ENCODE data around the gene TIMP3.

The TIMP3 gene

GRCh38 chr22:32888976-32889375 is 87.5 kb downstream of the TIMP3 start:
- DNase-seq: no peak

DNA sequence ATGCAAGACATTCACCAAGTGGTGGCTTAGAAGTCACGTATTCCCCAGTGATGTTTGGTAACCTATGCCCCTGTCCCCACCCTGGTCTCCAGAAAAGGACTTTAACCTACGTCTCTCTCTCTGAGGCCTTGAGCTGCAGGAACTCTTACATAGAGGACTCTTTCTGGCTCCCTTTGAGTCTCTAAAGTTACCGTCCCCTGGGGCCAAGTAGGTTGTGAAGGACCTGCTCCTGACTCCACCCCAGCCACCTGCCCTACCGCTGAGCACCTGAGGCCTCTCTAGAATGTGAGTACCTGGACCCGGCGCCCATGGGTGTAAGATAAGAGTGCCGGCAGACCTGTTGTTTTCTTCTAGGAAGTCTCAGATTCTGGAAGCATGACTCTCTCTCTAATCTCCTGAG is 95.4 kb downstream of the TIMP3 start:
- no peak for DNase-seq

GRCh38 chr22:32897400-32897799 is 95.9 kb downstream of the TIMP3 start:
- DNase-seq: no peak

DNA sequence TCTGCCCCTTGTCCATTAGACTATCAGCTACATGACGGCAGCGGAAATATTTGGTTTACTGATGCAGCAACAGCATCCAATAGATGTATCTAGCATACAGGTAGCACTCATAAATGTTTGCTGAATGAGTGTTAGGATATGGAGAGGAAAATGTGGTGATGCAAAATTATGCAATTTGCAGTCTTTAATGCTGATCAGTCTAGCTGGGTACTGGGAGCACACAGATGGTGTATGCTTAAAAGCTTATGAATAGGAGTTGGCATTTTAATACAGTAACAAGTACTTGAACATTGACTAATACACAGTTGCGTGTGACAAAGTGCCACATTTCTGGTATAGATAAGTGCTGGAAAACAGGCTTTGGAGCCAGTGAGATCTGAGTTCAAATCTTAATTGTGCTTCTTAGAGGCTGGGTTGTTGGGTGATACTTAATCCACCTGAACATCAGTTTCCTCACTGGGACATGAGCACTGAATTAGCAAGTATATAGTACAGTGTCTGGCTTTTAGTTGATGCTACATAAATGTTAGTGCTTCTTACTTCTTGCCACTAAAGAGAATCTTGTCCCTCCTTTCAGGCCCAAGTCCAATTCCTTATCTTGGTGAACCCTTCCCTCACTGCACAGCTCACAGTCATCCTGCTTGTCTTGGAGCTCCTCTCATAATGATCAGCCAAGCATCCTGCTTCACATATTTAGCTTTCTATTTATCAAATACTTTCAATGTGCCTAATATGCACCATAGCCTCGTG is 99.6 kb downstream of the TIMP3 start:
- no peak for DNase-seq

- DNase-seq: no peak
Measured at GRCh38 chr22:32901925-32902324, 100.4 kb downstream of the TIMP3 start.

DNA sequence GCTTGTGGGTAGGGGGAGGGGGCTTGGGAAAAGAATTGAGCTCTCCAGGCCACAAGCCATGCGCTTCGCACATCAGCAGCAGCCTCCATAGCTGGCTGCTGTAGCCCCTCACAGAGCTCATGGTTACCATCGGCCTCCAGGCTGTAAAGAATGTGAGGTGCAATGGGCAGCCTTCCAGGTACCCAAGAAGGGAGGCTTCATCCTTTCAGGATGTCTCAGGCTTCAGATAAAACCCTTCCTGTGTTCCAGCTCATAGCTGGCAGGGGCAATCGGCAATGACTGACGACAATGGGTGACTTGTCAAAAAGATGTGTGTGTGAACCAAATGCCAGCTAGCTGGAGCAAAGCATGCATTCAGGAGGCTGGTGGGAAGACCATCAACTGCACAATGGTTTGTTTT is 102.0 kb downstream of the TIMP3 start:
- no peak for DNase-seq

DNA sequence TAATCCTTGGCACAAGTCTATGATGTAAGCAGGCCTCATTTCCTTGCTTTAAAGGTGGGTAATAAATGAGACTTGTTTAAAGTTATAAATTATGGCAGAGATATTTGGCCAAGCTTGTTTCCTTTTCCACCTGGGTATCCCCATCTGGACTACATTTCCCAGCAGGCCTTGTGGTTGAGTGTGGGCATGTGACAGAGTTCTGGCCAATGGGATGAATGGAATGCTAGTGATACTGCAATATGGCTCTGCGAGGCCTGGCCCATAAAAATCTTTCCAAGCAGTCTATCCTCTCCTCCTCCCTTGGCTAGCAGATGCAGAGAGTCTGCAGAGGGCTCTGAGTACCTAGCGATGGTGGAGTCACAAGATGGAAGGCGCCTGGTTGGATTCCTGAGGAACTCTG is 102.5 kb downstream of the TIMP3 start:
- DNase-seq: peak; percentile 40

DNA sequence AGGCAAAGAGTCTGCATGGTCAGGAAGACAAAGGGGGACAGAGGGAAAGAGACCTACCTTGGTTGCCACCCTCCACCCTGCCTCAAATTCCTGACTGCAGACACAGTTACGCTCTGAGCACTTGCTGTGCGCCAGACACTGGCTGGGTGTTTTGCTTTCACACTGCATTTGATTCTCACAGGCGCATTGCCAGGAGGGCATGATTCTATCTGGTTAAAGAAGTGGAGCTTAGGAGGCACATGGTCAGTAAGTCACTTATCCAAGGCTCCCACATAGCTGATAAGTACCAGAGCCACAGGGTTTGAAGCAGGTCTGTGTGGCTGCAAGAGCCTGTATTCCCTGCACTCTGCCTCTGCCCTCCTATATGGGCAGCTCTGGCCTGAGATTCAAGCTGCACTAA is 103.9 kb downstream of the TIMP3 start:
- no peak for DNase-seq

DNA sequence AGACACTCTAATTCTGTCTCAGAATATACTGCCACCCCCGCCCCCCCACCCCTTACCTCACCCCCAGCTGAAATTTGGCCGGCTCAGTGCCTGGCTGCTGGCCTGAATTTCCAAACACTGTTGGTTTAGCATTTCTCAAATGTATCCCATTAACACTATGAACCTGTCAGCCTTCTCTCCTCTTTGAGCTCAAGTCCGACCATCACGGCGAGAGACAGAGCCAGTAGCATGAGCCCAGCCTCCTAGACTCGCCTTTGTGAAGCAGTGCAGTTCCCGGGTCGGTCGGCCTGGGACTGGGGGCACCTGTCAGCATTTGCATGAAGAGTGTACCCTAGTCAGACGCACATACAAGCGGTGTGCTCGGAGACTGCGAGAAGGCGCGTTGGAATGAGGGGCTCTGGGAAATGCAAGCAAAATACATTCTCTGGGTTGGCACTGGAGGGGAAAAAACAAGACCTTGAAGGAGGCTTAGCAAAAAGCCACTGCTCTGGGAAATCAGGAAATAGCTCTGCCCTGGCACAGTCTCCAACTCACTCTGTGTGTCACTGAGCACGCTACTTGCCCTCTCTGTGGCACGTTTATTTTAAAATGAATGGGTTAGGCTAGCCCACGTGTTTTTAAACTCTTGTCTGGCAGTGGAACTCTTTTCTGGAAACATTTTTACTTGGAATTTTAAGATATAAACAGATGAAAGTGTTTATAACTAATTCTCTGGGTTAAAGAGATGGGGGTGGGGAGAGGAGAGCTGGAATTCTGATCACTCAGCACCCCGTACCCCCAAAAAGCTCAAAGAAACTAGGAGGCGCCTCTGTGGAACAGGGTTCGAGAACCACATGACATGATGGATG is 108.3 kb downstream of the TIMP3 start:
- DNase-seq: no peak

DNA sequence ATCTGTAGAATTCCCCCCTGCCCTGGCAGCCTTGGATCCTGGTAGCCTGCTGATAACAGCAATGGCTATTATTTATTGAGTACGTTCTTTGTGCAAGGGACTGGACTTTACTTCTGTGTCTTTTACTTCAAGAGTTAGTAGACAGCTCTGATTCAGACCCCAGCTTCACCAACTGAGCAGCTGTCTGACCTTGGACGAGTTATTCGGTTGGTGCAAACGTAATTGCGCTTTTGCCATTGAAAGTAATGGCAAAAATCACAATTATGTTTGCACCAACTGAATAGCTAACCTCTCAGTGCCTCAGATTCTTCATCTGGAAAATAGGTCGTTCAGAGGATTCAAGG is 108.9 kb downstream of the TIMP3 start:
- no peak for DNase-seq

DNA sequence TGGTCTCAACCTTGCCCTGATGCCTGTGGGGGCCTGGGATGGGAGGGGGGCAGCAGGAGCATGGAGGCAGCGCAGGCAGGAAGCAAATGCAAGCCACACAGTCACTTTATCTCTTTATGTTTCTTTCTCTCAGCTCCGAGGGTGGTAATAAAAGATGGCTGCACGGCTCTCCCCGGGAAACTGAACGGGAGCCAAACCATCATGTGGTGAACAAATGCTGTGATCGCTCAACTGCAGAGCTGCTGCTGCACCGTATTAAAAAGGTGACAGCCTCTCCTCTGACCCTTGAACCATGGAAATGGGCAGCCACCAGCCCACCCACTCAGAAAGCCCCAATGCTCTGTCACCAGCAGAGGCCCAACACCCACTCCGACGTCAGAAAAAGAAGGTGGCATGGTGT is 110.0 kb downstream of the TIMP3 start:
- no peak for DNase-seq

Data from activated CD4-positive, alpha-beta T cell treated with anti-CD3 and anti-CD28 coated beads, Interleukin-2, Interleukin-6, amounts not matched to agents 100 ng/mL and 50 ng/mL, durations not matched to agents 16 hours and 8 hours (primary cell).